ENCODE measurements around the gene RTN4.
"Not testable (repeated sequence)": the region's sequence is repeated elsewhere in the genome, so short reads cannot be mapped to it uniquely, and the experiment has no call there.

The RTN4 gene

GRCh38 chr2:54997826-54998225, 52.4 kb downstream of the RTN4 start:
- Mint-ChIP-seq H3K27ac (no peak overlapping the region), H3K27me3 (ENCODE audit: low read depth) (no peaks in the 10 kb centered on the region), H3K9me3 (no peaks in the 10 kb centered on the region), H3K4me1 (ENCODE audit: low read depth) (peaks cover 45% of the 10 kb centered on the region), H3K36me3 (ENCODE audit: low read depth) (peaks cover 4% of the 10 kb centered on the region), H3K4me3 (no peak overlapping the region)
- no peak for DNase-seq (ENCODE audit: low spot score)

GRCh38 chr2:54995553-54995952, 54.7 kb downstream of the RTN4 start:
- peaks cover 45% of the 10 kb centered on the region for H3K4me1 Mint-ChIP-seq (ENCODE audit: low read depth)
- no peak for DNase-seq (ENCODE audit: low spot score)
- peaks cover 4% of the 10 kb centered on the region for H3K36me3 Mint-ChIP-seq (ENCODE audit: low read depth)
- H3K4me3 Mint-ChIP-seq = no peak overlapping the region
- H3K9me3 Mint-ChIP-seq = no peaks in the 10 kb centered on the region
- no peak overlapping the region for H3K27ac Mint-ChIP-seq
- H3K27me3 Mint-ChIP-seq (ENCODE audit: low read depth) = no peaks in the 10 kb centered on the region

GRCh38 chr2:54990694-54991093, 59.6 kb downstream of the RTN4 start:
- not testable (repeated sequence) for H3K4me3 Mint-ChIP-seq; H3K27ac Mint-ChIP-seq; DNase-seq (ENCODE audit: low spot score); H3K9me3 Mint-ChIP-seq; H3K27me3 Mint-ChIP-seq (ENCODE audit: low read depth)
- peaks cover 13% of the 10 kb centered on the region for H3K36me3 Mint-ChIP-seq (ENCODE audit: low read depth)
- H3K4me1 Mint-ChIP-seq (ENCODE audit: low read depth) = peaks cover 21% of the 10 kb centered on the region

- H3K9me3 Mint-ChIP-seq = no peaks in the 10 kb centered on the region
- H3K4me3 Mint-ChIP-seq = no peak overlapping the region
- no peaks in the 10 kb centered on the region for H3K27me3 Mint-ChIP-seq (ENCODE audit: low read depth)
- peaks cover 21% of the 10 kb centered on the region for H3K36me3 Mint-ChIP-seq (ENCODE audit: low read depth)
- peaks cover 18% of the 10 kb centered on the region for H3K4me1 Mint-ChIP-seq (ENCODE audit: low read depth)
- H3K27ac Mint-ChIP-seq = no peak overlapping the region
- no peak for DNase-seq (ENCODE audit: low spot score)
These were observed 61.6 kb downstream of the RTN4 start for GRCh38 chr2:54988612-54989011.

GRCh38 chr2:54986264-54986663, 64.0 kb downstream of the RTN4 start:
- H3K9me3 Mint-ChIP-seq = no peaks in the 10 kb centered on the region
- no peak overlapping the region for H3K27ac Mint-ChIP-seq
- peaks cover 17% of the 10 kb centered on the region for H3K4me1 Mint-ChIP-seq (ENCODE audit: low read depth)
- peaks cover 33% of the 10 kb centered on the region for H3K36me3 Mint-ChIP-seq (ENCODE audit: low read depth)
- no peak overlapping the region for H3K4me3 Mint-ChIP-seq
- H3K27me3 Mint-ChIP-seq (ENCODE audit: low read depth) = no peaks in the 10 kb centered on the region
- no peak for DNase-seq (ENCODE audit: low spot score)

GRCh38 chr2:54984476-54984875, 65.8 kb downstream of the RTN4 start:
- Mint-ChIP-seq H3K4me1 (ENCODE audit: low read depth) (peaks cover 22% of the 10 kb centered on the region), H3K27ac (no peak overlapping the region), H3K27me3 (ENCODE audit: low read depth) (no peaks in the 10 kb centered on the region), H3K9me3 (no peaks in the 10 kb centered on the region), H3K4me3 (no peak overlapping the region), H3K36me3 (ENCODE audit: low read depth) (peaks cover 39% of the 10 kb centered on the region)
- no peak for DNase-seq (ENCODE audit: low spot score)

- H3K4me3 Mint-ChIP-seq = no peak overlapping the region
These were observed 66.7 kb downstream of the RTN4 start for GRCh38 chr2:54983345-54984220.

GRCh38 chr2:54981385-54981784, 68.9 kb downstream of the RTN4 start:
- Mint-ChIP-seq H3K27ac (no peak overlapping the region), H3K4me3 (no peak overlapping the region)

More at GRCh38 chr2:54983345-54984220, 66.7 kb downstream of the RTN4 start:
- peaks cover 43% of the 10 kb centered on the region for H3K36me3 Mint-ChIP-seq (ENCODE audit: low read depth)
- no peak for DNase-seq (ENCODE audit: low spot score)
- peaks cover 22% of the 10 kb centered on the region for H3K4me1 Mint-ChIP-seq (ENCODE audit: low read depth)
- no peak overlapping the region for H3K27ac Mint-ChIP-seq
- no peaks in the 10 kb centered on the region for H3K27me3 Mint-ChIP-seq (ENCODE audit: low read depth)
- H3K9me3 Mint-ChIP-seq = no peaks in the 10 kb centered on the region

GRCh38 chr2:54979321-54980044, 70.8 kb downstream of the RTN4 start:
- Mint-ChIP-seq H3K27me3 (ENCODE audit: low read depth) (no peaks in the 10 kb centered on the region), H3K4me1 (ENCODE audit: low read depth) (peaks cover 32% of the 10 kb centered on the region), H3K9me3 (no peaks in the 10 kb centered on the region), H3K4me3 (no peak overlapping the region), H3K27ac (no peak overlapping the region), H3K36me3 (ENCODE audit: low read depth) (peaks cover 37% of the 10 kb centered on the region)
- DNase-seq (ENCODE audit: low spot score) = no peak

More at GRCh38 chr2:54981385-54981784, 68.9 kb downstream of the RTN4 start:
- Mint-ChIP-seq H3K9me3 (no peaks in the 10 kb centered on the region), H3K36me3 (ENCODE audit: low read depth) (peaks cover 40% of the 10 kb centered on the region), H3K4me1 (ENCODE audit: low read depth) (peaks cover 35% of the 10 kb centered on the region), H3K27me3 (ENCODE audit: low read depth) (no peaks in the 10 kb centered on the region)
- no peak for DNase-seq (ENCODE audit: low spot score)

- H3K4me1 Mint-ChIP-seq (ENCODE audit: low read depth) = peaks cover 22% of the 10 kb centered on the region
- no peaks in the 10 kb centered on the region for H3K9me3 Mint-ChIP-seq
- peaks cover 27% of the 10 kb centered on the region for H3K36me3 Mint-ChIP-seq (ENCODE audit: low read depth)
- no peak for DNase-seq (ENCODE audit: low spot score)
- H3K27me3 Mint-ChIP-seq (ENCODE audit: low read depth) = no peaks in the 10 kb centered on the region
- H3K4me3 Mint-ChIP-seq = no peak overlapping the region
- H3K27ac Mint-ChIP-seq = no peak overlapping the region
These were observed 73.1 kb downstream of the RTN4 start for GRCh38 chr2:54977149-54977548.

GRCh38 chr2:54975598-54976492, 74.4 kb downstream of the RTN4 start:
- peaks cover 21% of the 10 kb centered on the region for H3K4me1 Mint-ChIP-seq (ENCODE audit: low read depth)
- no peak overlapping the region for H3K27ac Mint-ChIP-seq
- H3K9me3 Mint-ChIP-seq = no peaks in the 10 kb centered on the region
- H3K4me3 Mint-ChIP-seq = no peak overlapping the region
- H3K36me3 Mint-ChIP-seq (ENCODE audit: low read depth) = peaks cover 25% of the 10 kb centered on the region
- no peak for DNase-seq (ENCODE audit: low spot score)
- no peaks in the 10 kb centered on the region for H3K27me3 Mint-ChIP-seq (ENCODE audit: low read depth)

- Mint-ChIP-seq H3K27me3 (ENCODE audit: low read depth) (no peaks in the 10 kb centered on the region), H3K4me3 (no peak overlapping the region), H3K9me3 (no peaks in the 10 kb centered on the region), H3K36me3 (ENCODE audit: low read depth) (peaks cover 24% of the 10 kb centered on the region), H3K27ac (no peak overlapping the region), H3K4me1 (ENCODE audit: low read depth) (peaks cover 17% of the 10 kb centered on the region)
- DNase-seq (ENCODE audit: low spot score) = no peak
These were observed 75.1 kb downstream of the RTN4 start for GRCh38 chr2:54975175-54975574.

GRCh38 chr2:54969940-54970338, 80.3 kb downstream of the RTN4 start:
- Mint-ChIP-seq H3K27ac (no peak overlapping the region), H3K27me3 (ENCODE audit: low read depth) (no peaks in the 10 kb centered on the region), H3K4me1 (ENCODE audit: low read depth) (peaks cover 25% of the 10 kb centered on the region), H3K9me3 (peaks cover 7% of the 10 kb centered on the region), H3K36me3 (ENCODE audit: low read depth) (peaks cover 41% of the 10 kb centered on the region), H3K4me3 (no peak overlapping the region)
- DNase-seq (ENCODE audit: low spot score) = no peak

All from T-helper 2 cell treated with Interferon-gamma antibody and Interleukin-4, amounts not matched to agents 5 μg/mL and 100 μg/mL, for 36 hours (primary cell).